HepG2 (cell line): Measurements from ENCODE around the gene HBM.
"Not testable (repeated sequence)": the region's sequence is repeated elsewhere in the genome, so short reads cannot be mapped to it uniquely, and the experiment has no call there.

ENCODE experiments used
- ARID2 ChIP-seq: sonication (generic); formaldehyde crosslinking; IDR thresholded peaks from 2 replicates; pipeline ENCODE4 v1.8.1; 2022; ENCODE audit warnings: mild to moderate bottlenecking, missing genetic modification reagents, borderline replicate concordance
- CENPX ChIP-seq: sonication (generic); formaldehyde crosslinking; IDR thresholded peaks from 2 replicates; pipeline ENCODE4 v1.9.0; 2021; ENCODE audit warnings: mild to moderate bottlenecking, missing genetic modification reagents, moderate library complexity
- EED ChIP-seq: sonication (generic); formaldehyde crosslinking; IDR thresholded peaks from 2 replicates; pipeline ENCODE4 v1.5.0; 2020; ENCODE audit warnings: mild to moderate bottlenecking, missing genetic modification reagents
- EP300 ChIP-seq, 3 experiments: sonication (generic) in 1 of 3; formaldehyde crosslinking in 1 of 3; IDR thresholded peaks; 2 replicates each; pipeline versions ENCODE4 v1.5.1 to v1.6.1; 2011 to 2020; ENCODE audit warnings: low read depth in 2 of 3, low read length in 2 of 3, borderline replicate concordance in 1 of 3, improper control_type of control experiment in 1 of 3, mild to moderate bottlenecking in 1 of 3, missing genetic modification reagents in 1 of 3, moderate library complexity in 1 of 3
- FOSL2 ChIP-seq: sonication (generic); formaldehyde crosslinking; IDR thresholded peaks from 2 replicates; pipeline ENCODE4 v1.4.0; 2020; ENCODE audit warnings: missing genetic modification reagents
- GABPB1 ChIP-seq: IDR thresholded peaks from 2 replicates; pipeline ENCODE4 v1.6.1; 2016; ENCODE audit warnings: mild to moderate bottlenecking, missing genetic modification reagents, moderate library complexity, missing compliant biosample characterization
- KDM1A ChIP-seq: IDR thresholded peaks from 2 replicates; pipeline ENCODE4 v1.6.1; 2016; ENCODE audit warnings: missing compliant biosample characterization
- NR2C2 ChIP-seq: sonication (generic); formaldehyde crosslinking; IDR thresholded peaks from 2 replicates; pipeline ENCODE4 v1.4.0; 2020; ENCODE audit warnings: missing genetic modification reagents, mild to moderate bottlenecking, moderate library complexity, borderline replicate concordance
- ZNF282 ChIP-seq: fragments of 450-650 bp; IDR thresholded peaks from 2 replicates; pipeline ENCODE4 v1.6.1; 2018; ENCODE audit not compliant: partially characterized antibody
- TF ChIP-seq, protein P1 (sequence below): sonication (generic); formaldehyde crosslinking; IDR thresholded peaks from 2 replicates; pipeline ENCODE4 v1.5.0; 2020; ENCODE audit warnings: mild to moderate bottlenecking, missing genetic modification reagents, moderate library complexity
- TF ChIP-seq, protein P2 (sequence below): sonication (generic); formaldehyde crosslinking; IDR thresholded peaks from 2 replicates; pipeline ENCODE4 v1.5.1; 2020; ENCODE audit warnings: missing genetic modification reagents, mild to moderate bottlenecking, borderline replicate concordance
- TF ChIP-seq, protein P3 (sequence below): sonication (generic); formaldehyde crosslinking; conservative IDR thresholded peaks from 2 replicates; pipeline ENCODE4 v1.8.0; 2022; ENCODE audit warnings: missing genetic modification reagents

DNA sequence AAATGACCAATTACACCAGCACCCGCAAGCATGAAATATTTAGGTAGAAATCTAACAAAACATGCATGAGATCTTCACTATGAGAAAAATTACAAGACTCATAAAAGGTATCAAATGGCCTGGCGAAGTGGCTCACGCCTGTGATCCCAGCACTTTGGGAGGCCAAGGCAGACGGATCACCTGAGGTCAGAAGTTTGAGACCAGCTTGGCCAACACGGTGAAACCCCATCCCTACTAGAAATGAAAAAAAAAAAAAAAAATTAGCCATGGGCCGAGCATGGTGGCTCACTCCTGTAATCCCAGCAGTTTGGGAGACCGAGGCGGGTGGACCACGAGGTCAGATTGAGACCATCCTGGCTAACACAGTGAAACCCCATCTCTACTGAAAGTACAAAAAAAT lies 38.3 kb downstream of the HBM start:
- not testable (repeated sequence) for TF ChIP-seq EP300 (IDR thresholded peaks at IDR 0.05; ENCODE audit: low read depth in 2 of 2, low read length in 2 of 2); EP300 (CRISPR knock-in tag; IDR thresholded peaks at IDR 0.05; ENCODE audit: borderline replicate concordance); EED (CRISPR knock-in tag); CENPX (CRISPR knock-in tag); GABPB1 (CRISPR knock-in tag); KDM1A (CRISPR knock-in tag); NR2C2 (CRISPR knock-in tag); FOSL2 (CRISPR knock-in tag); ARID2 (CRISPR knock-in tag); ZNF282
- TF ChIP-seq, protein P1, sequence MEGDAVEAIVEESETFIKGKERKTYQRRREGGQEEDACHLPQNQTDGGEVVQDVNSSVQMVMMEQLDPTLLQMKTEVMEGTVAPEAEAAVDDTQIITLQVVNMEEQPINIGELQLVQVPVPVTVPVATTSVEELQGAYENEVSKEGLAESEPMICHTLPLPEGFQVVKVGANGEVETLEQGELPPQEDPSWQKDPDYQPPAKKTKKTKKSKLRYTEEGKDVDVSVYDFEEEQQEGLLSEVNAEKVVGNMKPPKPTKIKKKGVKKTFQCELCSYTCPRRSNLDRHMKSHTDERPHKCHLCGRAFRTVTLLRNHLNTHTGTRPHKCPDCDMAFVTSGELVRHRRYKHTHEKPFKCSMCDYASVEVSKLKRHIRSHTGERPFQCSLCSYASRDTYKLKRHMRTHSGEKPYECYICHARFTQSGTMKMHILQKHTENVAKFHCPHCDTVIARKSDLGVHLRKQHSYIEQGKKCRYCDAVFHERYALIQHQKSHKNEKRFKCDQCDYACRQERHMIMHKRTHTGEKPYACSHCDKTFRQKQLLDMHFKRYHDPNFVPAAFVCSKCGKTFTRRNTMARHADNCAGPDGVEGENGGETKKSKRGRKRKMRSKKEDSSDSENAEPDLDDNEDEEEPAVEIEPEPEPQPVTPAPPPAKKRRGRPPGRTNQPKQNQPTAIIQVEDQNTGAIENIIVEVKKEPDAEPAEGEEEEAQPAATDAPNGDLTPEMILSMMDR (CRISPR knock-in tag), result not testable (repeated sequence)
- TF ChIP-seq, protein P2, sequence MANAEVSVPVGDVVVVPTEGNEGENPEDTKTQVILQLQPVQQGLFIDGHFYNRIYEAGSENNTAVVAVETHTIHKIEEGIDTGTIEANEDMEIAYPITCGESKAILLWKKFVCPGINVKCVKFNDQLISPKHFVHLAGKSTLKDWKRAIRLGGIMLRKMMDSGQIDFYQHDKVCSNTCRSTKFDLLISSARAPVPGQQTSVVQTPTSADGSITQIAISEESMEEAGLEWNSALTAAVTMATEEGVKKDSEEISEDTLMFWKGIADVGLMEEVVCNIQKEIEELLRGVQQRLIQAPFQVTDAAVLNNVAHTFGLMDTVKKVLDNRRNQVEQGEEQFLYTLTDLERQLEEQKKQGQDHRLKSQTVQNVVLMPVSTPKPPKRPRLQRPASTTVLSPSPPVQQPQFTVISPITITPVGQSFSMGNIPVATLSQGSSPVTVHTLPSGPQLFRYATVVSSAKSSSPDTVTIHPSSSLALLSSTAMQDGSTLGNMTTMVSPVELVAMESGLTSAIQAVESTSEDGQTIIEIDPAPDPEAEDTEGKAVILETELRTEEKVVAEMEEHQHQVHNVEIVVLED (CRISPR knock-in tag), result not testable (repeated sequence)
- TF ChIP-seq, protein P3, sequence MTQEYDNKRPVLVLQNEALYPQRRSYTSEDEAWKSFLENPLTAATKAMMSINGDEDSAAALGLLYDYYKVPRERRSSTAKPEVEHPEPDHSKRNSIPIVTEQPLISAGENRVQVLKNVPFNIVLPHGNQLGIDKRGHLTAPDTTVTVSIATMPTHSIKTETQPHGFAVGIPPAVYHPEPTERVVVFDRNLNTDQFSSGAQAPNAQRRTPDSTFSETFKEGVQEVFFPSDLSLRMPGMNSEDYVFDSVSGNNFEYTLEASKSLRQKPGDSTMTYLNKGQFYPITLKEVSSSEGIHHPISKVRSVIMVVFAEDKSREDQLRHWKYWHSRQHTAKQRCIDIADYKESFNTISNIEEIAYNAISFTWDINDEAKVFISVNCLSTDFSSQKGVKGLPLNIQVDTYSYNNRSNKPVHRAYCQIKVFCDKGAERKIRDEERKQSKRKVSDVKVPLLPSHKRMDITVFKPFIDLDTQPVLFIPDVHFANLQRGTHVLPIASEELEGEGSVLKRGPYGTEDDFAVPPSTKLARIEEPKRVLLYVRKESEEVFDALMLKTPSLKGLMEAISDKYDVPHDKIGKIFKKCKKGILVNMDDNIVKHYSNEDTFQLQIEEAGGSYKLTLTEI, result not testable (repeated sequence)
